Activated CD8-positive, alpha-beta memory T cell treated with anti-CD3 and anti-CD28 coated beads for 48 hours (primary cell): Measurements from ENCODE around the gene WLS.
"Not testable (repeated sequence)": the region's sequence is repeated elsewhere in the genome, so short reads cannot be mapped to it uniquely, and the experiment has no call there.

Experiments
- DNase-seq, 3 experiments: peaks; one replicate each; pipeline ENCODE4 v3.0.0-alpha.2; 2020; ENCODE audit warnings: low read depth in 2 of 3, low spot score in 2 of 3

WLS gene

GRCh38 chr1:68168545-68169171 is 63.7 kb downstream of the WLS start:
- no peak for DNase-seq

DNA sequence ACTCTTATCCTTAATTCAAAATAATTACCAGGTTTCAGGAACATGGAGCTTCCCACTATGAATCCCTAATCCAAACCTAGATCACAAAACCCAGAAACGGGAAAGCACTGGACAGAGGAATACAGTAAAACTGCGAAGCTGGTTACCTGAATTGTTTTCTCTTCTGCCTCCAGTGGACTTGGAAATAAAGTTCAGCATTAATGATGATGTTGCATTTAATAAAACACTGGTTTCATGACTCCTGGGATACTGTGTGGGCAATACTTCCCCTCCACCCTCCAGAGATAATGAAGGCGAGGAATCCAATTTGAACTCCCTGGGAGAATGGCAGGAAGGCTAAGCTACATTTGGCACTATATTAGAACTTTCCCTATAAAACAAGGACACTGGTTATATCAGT is 65.1 kb downstream of the WLS start:
- no peak for DNase-seq

- DNase-seq = no peak
Measured at GRCh38 chr1:68166348-68166747, 66.0 kb downstream of the WLS start.

DNA sequence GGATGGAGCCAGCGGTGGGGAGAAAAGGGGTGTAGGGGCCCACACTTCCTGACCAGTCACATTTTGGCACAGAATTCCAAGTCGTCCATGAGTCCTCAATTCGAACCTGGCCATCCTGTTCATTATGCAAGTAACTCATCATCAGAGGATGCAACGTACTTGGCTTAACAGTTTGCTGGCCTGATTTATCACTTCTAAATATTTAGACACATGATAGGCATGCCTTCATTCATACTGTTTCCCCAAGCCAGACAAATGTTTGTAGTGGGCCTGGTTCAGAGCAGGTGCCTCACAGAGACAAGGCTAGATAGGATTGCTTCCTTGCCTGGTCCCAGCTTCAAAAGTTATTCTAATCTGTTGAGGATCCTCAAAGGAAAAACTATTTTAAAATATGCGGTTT is 66.7 kb downstream of the WLS start:
- no peak for DNase-seq

GRCh38 chr1:68164918-68165317 is 67.4 kb downstream of the WLS start:
- DNase-seq = no peak

DNA sequence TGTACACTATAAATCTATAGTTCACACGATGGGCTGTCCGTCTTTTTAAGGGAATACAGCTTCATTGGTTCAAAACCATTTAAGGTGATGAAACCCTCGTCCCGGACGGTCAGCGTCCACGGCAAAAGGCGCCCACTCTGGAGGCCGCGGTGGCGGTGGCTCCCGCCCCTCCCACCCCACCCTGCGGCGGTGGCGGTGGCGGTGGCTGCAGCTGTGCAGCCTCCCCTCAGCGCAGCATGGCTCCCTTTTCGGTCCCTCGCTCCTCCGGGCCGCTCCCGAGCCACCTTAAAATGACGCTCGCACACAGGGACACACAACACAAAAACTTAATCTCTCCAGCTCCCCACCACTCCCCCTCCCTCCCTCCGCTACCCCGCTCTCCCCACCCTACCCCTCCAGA is 69.1 kb downstream of the WLS start:
- no peak for DNase-seq

GRCh38 chr1:68162761-68163160 is 69.6 kb downstream of the WLS start:
- DNase-seq = no peak

DNA sequence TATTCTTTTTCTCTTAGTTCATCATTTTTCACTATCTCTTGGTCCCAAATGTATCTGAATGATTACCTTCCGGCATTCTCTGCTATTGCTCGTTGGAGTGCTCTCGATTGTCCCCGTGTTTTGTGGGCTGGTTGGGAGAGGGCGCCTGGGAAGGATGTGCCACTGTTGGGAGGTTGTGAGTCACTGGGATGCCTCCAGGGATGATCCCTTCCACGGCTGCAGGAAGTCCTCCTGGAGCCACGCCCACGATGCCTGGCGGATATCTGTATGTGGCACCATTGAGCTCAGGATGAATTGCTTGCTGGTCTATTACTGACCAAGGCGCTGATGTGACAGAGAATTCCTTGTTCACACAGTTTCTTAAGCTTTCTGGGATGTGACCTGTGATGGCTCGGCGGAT is 70.7 kb downstream of the WLS start:
- not testable (repeated sequence) for DNase-seq

DNA sequence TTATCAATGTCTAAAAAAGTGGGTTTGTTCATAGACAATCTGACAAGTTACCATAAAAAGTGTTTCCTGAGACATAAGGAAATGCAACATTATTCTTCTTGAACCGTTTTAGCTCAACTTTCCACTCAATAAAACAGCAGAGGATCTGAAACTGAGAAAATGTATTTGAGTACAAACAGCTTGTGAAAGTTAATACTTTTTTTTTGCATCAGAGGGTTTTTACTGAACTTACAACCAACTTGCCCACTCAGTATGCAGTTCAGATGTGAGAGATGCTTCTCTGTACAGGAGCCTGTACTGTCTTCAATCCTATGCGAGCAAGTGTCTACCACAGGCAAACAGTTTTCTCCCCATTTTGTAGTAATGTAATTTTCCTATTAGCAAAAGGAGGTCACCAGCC is 71.4 kb downstream of the WLS start:
- not testable (repeated sequence) for DNase-seq

DNA sequence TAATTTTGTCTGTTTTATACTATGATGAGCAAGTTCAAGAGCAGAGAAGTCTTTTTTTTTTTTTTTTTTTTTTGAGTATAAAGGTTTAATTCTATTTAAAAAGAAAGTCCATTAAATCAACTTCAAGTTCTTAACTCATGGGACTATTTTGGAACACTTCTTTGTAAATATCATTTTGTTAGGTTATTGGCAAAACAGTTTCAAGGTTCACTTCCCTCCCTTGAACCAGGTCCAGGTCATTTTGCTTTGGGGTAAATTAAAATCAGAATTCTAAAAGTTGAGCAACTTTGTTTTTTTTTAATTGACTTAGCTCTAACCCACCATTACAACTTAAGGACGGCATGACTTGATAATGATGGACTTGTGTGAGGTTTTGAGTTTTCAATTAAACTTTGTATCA is 72.3 kb downstream of the WLS start:
- DNase-seq = no peak

DNA sequence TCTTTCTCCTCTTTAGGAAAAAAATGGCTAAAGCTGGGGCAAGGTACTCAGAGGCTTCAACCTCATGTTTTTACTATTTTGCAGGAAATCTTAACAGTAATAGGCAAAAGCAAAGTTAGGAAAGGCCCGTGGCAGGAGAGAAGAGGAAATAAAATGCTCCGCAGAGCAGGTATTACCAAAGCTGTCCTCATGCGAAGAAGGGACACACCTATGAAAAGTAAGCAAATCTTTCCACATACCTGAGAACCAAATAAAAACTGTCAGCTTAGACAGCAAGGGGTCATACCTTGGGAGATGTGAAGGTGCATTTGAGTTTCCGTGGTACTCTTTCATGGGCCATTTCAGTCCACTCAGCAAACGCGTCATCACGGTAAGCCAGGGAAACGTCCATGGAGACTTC is 73.5 kb downstream of the WLS start:
- DNase-seq = no peak

GRCh38 chr1:68157416-68157815 is 74.9 kb downstream of the WLS start:
- DNase-seq = no peak

GRCh38 chr1:68151690-68152089 is 80.6 kb downstream of the WLS start:
- DNase-seq = no peak

DNA sequence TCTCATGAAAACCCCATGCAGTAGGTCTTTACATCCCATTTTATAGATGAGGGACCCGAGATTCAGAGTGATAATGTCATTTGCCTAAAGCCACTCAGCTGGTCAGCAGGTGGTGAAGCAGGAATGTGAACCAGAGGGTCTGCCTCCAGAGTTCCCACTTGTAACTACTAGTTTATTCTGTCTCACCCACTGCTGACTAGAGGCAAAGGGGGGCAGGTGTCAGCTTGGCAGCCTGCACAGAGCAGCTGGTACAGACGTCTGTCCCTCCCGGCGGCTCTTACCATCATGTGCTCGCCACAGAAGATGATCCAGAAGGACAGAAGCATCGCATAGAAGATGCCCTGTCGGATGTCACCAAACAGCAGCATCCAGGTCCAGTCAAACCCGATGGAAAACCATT is 82.4 kb downstream of the WLS start:
- no peak for DNase-seq

DNA sequence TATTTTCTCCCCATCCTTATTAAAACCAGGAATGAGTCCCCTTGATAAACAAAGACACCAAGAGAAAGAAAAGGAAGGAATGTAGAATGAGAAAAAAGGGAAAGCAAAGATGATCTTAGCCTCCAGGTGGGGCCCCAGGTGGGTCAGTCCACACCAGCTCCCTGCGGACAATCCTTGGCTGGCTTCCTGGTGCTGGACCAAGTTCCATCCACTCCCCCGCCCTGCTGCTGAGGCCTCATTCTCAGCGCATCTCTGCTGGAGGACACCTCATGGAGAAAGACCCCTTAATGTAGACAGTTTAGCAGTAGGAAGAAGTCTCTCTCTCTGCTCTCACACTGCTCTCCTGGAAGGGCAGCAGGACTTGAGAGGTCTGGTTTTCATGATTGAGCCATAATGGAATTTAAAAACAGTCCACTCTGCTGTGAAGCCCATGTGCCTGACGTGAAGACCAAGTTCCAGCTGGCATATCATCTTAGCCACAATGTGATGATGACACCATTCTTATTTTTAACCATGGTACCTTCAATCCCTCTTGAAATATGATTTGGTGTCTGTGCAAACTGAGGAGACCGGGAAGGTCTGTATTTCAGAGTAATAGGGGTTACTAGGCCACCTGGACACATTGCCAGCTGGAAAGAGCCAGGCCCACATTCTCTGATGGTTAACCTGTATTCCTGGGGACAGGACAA is 83.1 kb downstream of the WLS start:
- no peak for DNase-seq

DNA sequence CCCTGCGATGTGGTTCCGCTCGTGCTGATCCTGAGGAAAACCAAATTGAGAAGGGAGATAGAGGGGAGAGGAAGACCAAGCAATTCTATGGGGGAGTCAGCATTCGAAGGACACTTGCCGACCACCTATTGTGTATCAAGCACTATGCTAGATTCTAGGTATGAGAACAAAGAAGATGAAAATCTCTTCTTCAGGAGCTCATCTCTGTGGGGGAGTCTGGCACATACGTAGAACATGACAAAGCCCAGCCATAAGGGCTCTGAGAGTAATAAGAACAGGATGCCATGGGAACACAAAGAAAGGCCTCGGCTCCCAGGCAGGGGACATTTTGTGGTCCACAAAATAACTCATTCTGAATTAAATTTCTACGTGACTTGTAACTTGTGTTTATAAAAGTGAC is 83.7 kb downstream of the WLS start:
- DNase-seq = no peak

DNA sequence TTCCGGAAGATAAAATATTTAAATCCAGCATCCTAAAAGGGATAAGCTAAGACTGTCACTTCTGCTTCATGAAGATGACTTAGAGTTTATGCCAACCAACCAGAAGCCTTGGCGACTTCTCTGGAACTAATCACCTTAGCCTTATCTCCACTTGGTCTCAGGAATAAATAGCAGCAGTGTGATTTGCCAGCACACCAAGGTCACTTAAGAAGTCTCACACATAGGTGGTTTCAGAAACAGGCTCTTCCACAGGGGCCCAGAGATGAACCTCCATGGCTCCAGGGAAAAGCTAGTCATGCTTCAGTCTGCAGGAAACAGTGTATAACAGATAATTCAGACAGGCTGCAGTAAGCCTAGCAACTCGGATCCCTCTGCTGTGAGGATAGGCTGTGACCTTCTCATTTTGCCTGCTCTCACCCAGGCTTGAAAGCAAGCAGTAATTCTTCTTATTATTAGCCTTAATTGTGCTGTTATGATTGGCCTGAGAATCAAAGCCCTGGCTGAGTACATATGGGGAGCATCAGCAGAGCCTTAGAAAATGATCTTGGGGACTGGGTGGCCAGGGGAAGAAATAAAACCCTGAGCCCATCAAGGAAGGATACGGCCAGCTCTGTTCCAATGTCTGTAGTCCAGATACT is 84.7 kb downstream of the WLS start:
- no peak for DNase-seq

DNA sequence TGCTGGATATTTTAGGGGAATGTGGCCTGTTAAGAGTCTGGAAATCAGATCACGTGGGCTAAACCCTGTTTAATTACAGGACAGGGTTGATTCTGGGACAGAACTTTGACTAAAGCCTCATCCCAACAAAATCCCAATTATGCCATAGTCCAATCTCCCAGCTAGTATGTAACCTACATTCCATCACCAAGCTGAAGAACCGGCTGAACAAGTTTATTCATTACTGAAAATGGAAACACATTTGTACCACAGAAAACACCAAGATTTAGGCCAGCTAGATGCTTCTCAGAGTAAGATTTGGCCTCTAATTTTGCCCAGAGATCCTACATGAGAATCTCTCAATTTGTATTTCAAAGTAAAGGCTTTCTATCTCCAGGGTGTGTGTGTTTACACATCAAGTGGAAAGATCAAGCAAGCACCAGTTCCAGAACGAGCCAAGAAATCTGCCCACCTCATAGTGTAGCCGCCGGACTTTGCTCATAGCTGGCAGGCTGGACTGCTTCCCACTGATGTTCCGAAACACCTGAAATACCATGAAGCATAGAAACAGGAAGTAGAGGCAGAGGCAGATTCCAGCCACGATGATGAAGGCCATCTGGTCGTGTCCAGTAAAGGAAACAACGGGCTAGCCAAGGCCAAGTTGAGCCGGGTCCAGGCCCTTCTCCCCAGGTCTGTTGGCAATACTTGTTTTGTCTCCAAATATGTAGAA is 86.8 kb downstream of the WLS start:
- no peak for DNase-seq

DNA sequence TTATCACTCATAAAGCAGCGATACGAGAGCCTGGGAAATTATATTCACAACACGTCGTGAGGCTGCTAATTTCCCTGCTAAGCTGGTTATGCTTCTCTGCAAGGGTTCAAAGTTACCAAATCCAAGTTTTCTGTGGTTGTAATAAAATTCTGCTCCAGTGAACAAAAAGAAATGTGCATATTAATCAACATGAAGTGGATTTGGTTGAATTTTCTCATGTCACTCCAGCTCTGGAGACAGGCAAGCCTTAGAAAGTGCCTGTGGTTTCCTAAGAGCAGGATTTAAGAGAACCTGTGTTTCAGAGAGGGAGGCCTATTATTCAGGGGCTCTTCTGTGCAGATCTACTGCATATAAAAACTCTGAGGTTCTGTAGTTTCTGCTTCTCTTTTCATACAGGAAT is 87.5 kb downstream of the WLS start:
- DNase-seq = no peak

GRCh38 chr1:68143633-68144032 is 88.7 kb downstream of the WLS start:
- no peak for DNase-seq

DNA sequence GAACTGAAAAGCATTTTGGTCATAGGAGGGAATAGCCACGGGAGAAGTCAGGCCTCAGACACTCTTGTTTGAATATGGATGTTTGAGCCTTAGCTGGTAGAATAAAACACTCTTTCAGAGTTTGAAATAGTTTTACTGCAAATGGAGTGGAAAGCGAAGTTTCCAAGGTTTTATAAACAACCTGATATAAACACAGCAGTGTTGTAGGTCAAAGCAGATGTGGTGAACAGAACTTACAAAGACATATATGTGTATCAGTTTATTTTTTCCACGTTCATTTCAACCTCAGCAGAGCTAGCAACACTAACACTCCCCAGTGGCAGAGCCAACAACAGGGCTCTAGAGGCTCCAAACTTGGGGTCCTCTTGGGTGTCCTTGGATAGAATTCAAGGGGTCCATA is 89.9 kb downstream of the WLS start:
- DNase-seq = no peak

GRCh38 chr1:68142036-68142435 is 90.3 kb downstream of the WLS start:
- no peak for DNase-seq
